Posterior cingulate gyrus (tissue), 11 donors: ENCODE data around the gene PBXIP1.

ENCODE experiments used
- DNase-seq, 10 donors: peaks; one replicate each; pipeline versions ENCODE4 v3.0.0 to v3.0.0-alpha.2; 2020 to 2021; ENCODE audit warnings: mixed read lengths in 3 of 10
- intact Hi-C: fragments of 100-400 bp; cut with DNase I; formaldehyde crosslinking; loops from one replicate; pipeline ENCODE4 v1.15.1; 2023

PBXIP1 gene

DNA sequence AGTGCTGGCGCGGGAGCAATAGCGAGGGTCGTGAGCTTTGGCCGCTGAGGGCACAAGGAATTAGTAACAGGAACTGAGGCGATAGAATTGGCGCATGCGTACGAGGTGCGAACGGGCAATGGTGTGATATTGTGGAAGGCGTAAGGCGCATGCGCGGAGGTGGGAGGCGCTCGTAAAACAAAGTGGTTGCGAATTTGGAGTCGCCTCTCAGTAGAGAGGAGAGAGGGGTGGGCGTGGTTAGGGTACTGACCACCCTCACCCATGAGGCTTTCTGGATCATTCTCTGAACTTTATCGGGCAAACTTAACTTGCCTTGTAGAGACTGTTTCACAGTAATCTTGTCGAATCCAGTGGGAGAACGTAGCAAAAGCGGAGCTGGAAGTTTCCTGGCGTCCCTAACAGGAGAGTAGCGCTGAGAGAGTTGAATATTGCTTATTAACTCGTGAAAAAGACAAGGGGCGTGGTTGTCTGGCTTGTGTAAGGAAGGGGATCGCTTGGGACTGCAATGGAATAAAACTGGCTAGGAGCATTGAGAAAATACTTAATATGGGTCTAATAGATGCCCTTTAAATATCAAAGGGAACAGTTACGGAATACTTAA is 19.0 kb upstream of the PBXIP1 start:
- intact Hi-C loops, result loop anchor here (10.0 kb wide), 1 partner anchor 420 kb away; the partner anchor contains the start of gene UBE2Q1
- peak; percentile 79 to 96 (median 86) for DNase-seq

DNA sequence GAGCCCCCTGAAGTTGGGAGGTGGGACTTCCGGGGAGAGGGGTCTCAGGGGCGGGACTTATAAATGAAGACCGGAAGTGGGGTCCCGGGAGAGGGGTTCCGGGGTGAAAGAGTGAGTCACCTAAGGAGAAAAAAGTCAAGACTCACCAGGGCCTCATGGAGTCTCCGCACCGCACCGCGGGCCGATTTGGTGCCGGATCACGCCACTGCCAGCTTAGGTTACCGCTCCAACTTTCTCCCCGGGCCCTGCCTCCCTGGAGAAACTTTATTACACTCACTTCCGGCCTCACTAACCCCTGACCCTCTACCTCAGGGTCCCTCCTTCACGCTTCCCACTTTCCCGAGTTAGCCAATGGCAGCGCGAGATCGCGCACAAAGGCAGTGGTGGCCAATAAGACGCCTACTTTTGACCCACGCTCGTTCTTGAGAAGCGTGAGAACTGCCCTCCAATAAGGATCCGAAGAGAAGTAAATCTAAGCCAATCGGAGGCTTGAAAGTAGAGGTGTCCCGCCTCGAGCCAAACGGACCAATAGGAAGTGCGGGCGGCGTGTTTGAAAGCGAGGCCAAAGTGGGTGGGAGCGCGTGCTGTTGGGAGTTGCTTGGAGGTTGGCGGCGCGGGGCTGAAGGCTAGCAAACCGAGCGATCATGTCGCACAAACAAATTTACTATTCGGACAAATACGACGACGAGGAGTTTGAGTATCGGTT is 18.4 kb upstream of the PBXIP1 start, which contains the start of gene CKS1B:
Gene CKS1B (plus strand): TSS at position 580 of the 706 bp plus-strand sequence. CDS start 65 bp downstream, at position 645.
- intact Hi-C loops, result loop anchor here (10.0 kb wide), 1 partner anchor 419 kb away; the partner anchor contains the start of gene UBE2Q1
- DNase-seq, result peak; percentile 91 to 100 (median 96)

DNA sequence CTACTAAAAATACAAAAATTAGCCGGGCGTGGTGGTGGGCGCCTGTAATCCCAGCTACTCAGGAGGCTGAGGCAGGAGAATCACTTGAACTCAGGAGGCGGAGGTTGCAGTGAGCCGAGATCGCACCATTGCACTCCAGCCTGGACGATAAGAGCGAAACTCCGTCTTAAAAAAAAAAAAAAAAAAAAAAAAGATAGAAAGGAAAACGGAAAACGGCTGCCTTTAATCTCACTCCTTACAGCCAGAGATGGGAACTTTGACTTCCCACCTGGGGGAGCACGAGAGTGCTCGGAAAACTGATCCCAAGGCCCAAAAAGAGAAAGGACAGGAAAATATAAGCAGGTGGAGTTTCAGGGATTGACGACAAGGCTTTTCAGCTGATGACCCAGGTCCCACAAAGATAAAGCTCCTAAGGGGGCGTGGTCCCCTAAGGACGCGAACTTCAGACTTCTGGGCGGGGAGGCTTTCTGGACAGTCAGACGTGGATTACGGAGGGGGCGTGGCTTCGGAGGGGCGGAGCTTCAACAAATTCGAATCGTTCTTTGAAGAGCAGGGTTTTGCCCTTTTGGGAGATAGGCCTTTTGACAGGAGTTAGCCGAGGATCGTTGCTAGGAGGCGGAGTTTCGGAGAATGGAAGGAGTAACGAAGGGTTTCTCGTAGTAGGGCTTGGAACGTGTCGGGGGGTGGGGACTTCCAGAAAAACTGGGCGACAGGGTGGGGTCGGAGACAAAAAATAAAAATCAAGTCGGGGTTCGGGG is 17.6 kb upstream of the PBXIP1 start:
- intact Hi-C loops, result loop anchor here (10.0 kb wide), 1 partner anchor 419 kb away; the partner anchor contains the start of gene UBE2Q1
- DNase-seq, result peak; percentile 62 to 97 (median 80)

DNA sequence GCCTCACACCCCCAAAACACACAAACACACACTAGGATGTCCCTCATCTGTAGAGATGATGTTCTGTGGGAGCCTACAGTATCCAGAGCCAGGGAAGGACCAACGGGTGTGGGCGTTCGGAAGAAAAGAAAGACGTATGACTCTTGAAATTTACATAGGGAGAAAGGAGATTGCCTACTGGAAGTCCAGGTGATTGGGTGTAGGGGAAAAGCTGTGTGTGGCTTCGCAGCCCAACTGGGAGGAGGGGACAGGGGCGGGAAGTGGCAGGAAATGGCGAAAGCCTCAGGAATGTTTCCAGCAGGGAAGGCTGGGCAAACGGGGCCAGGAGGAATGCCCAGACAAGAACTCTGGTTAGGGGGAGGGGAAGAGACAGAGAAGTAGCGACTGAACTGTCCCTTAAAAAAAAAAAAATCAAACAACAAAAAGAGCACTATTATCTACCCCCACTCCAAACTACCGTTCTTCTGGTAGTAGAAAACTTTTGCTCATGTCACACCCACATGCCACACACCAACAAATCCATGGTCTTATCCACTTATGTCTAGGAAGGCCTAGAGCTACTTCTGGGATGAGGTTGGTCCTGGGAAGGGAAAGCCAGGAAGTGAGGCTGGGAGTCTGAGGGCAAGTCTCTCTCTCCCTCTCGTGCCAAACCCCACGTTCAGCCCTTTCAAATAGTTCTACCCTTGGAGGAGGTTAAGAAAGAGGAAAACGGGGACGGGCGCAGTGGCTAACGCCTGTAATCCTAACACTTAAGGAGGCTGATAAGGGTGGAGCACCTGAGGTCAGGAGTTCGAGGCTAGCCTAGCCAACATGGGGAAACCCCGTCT is 16.8 kb upstream of the PBXIP1 start:
- DNase-seq, result peak in 4 of 10 donors; percentile 25 to 82 (median 54)
- intact Hi-C loops, result loop anchor here (10.0 kb wide), 1 partner anchor 418 kb away; the partner anchor contains the start of gene UBE2Q1

DNA sequence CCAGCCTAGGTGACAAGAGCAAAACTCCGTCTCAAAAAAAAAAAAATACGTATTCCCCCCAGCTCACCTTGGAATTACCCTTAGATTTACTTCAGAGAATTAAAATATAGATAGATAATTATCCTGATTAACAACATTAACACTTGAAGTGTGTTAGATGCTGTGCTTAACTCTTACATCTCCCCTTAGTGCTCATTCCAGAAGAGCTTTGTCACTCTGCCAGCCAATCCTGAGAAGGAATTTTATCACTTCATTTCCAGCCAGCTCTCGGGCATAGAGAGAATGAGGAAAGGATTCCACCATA is 16.3 kb upstream of the PBXIP1 start:
- intact Hi-C loops, result loop anchor here (10.0 kb wide), 1 partner anchor 417 kb away; the partner anchor contains the start of gene UBE2Q1
- no peak for DNase-seq

DNA sequence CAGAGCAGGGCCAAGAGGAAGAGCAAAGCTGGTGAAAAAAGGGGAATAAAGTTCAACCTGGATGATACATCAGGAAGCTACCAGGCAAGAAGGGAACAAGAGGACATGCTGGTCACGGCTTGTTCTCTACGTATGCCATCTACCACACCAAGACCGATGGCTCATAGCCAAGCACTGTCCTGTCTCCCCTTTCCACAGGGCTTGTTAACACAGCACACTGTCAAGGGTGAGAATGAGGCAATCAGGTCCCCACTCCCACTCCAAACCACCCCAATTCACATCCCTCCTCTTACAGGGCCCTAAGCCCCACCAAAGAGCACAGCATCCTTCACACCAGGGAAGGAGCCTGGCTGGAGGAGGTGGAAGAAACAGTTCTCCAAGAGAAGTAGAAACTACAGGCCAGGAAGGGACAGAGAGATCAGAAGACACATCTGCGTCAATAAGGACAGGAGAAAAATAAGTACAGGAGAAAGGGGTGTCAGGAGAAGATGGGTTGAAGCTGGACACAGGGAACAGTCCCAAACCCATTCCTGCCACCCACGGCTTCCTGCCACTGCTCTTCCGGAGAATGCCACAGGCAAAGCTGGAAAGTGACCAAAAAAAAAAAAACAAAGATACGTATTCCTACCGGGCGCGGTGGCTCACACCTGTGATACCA is 15.6 kb upstream of the PBXIP1 start:
- peak in 2 of 10 donors; percentile 8 to 19 for DNase-seq
- intact Hi-C loops, result loop anchor here (10.0 kb wide), 1 partner anchor 417 kb away; the partner anchor contains the start of gene UBE2Q1

GRCh38 chr1:154970631-154971340 is 14.9 kb upstream of the PBXIP1 start, which contains the start of gene SHC1:
Gene SHC1, minus strand, starts transcription at chr1:154970747. Its CDS starts 221 bp downstream, at chr1:154970526.
- DNase-seq, result peak; percentile 71 to 99 (median 94)
- intact Hi-C loops, result loop anchor here (10.0 kb wide), 1 partner anchor 416 kb away; the partner anchor contains the start of gene UBE2Q1

DNA sequence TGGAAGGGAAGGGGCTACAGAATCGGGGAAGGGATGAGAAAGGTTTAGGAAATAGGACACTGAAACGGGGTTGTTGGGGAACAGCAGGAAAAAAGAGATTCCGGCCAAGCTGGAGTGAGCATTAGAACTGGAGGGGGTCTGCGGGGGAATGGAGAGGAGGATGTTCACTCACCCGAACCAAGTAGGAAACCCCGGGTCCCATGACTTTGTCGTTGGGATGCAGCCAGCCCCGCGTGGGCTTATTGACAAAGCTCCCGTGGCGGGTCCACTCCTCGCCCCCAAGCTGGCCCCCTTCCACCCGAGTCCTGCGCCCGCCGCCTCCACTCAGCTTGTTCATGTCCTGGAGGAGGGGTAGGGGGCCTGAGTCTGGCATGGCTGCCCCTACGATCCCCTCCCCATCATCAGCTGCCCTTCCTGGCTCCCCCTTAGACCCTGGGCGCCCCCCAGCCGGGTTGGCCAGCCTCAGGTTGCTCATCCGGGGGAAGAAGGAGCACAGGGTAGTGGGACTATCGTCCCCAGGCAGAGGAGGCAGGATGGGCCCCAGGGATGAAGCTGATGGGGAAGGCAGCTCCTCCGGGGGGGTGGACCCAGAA is 14.1 kb upstream of the PBXIP1 start:
- DNase-seq, result peak in 3 of 10 donors; percentile 77 to 84 (median 78)
- intact Hi-C loops, result loop anchor here (10.0 kb wide), 1 partner anchor 415 kb away; the partner anchor contains the start of gene UBE2Q1

DNA sequence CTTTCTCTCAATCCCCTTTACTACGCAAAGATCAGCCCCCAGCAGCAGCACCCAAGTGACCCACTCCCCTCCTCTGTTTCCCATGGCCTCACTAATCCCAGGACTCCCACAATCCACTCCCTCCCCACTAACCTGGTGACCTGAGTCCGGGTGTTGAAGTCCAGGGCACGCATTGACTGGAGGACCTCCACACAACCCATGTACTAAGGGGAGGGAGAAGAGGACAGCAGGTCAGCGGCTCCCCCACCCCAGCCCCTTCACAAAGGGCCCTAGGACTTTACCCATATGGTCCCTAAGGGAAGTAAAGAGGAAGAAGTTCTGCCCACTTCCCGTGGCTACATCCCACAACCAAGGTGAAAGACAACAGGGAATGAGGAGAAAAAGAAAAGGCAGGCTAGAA is 13.3 kb upstream of the PBXIP1 start:
- DNase-seq, result peak in 3 of 10 donors; percentile 17 to 28 (median 23)
- intact Hi-C loops, result no loop called here

GRCh38 chr1:154968731-154969130 is 12.8 kb upstream of the PBXIP1 start:
- intact Hi-C loops, result no loop called here
- DNase-seq, result peak in 3 of 10 donors; percentile 41 to 72 (median 48)

DNA sequence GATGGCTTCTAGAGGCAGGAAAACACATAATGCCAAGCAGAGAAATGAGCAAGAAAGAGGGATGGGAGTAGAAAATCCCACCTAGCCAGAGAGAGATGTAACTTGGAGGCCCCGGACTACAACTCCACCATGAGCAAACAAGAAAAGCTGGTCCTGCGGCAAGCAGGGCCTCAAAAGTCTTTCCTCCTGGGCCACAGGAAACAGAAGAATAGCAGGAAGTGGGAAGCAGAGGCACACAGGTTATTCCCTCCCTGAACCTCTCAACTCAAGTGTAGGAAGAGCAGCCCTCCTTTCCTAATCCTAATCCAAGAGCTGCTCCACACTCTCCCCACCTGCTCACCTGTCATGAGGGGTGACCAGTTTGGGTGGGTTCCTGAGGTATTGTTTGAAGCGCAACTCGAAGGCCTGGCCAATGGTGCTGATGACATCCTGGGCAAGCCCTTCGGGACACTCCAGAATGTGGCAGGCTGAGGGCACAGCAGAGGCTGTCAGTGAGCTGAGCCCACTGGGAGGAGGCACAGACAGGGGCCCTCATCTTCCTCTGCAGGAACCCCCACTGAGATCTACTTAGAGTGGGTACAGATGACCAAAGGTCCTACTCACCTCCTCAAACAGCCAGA is 11.5 kb upstream of the PBXIP1 start:
- DNase-seq, result peak in 2 of 10 donors; percentile 20 to 57
- intact Hi-C loops, result no loop called here

- intact Hi-C loops, result no loop called here
- peak in 2 of 10 donors; percentile 36 to 53 for DNase-seq
Measured at GRCh38 chr1:154966111-154966510, 10.2 kb upstream of the PBXIP1 start.

DNA sequence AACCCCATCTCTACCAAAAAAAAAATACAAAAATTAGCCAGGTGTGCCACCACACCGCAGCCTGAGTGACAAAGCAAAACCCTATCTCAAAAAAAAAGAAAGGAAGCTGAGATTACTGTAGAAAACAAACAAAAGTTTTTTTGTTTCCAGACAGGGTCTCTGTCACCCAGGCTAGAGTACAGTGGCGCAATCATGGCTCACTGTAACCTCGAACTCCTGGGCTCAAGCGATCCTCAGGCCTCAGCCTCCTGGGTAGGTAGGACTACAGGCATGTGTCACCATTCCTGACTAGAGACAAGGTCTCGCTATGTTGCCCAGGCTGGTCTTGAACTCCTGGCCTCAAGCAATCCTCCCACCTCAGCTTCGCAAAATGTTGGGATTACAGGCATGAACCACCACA is 8.5 kb upstream of the PBXIP1 start:
- DNase-seq, result peak in 2 of 10 donors; percentile 13 to 35
- intact Hi-C loops, result loop anchor here (5.0 kb wide), 3 partner anchors 33 to 118 kb away; no protein-coding TSS in a partner anchor

DNA sequence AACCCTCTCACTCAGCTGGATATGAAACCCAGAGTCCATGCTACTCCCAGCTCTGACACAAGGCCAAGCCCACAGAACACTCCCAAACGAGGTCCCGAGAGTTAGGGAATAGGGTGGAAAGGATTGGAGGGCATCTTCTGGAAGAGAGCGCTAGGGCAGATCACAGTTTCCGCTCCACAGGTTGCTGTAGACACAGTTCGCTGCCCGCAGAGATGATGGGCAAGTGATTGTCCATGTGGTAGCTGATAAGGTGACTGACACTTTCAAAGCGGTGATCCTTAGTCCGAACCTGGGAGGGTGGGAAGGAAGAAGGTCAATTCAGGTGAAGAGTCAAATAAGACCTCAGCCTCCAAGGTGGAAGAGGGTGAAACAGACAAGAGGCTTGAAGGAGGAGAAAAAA is 7.7 kb upstream of the PBXIP1 start:
- intact Hi-C loops, result loop anchor here (5.0 kb wide), 3 partner anchors 34 to 119 kb away; no protein-coding TSS in a partner anchor
- peak in 2 of 10 donors; percentile 9 to 20 for DNase-seq

DNA sequence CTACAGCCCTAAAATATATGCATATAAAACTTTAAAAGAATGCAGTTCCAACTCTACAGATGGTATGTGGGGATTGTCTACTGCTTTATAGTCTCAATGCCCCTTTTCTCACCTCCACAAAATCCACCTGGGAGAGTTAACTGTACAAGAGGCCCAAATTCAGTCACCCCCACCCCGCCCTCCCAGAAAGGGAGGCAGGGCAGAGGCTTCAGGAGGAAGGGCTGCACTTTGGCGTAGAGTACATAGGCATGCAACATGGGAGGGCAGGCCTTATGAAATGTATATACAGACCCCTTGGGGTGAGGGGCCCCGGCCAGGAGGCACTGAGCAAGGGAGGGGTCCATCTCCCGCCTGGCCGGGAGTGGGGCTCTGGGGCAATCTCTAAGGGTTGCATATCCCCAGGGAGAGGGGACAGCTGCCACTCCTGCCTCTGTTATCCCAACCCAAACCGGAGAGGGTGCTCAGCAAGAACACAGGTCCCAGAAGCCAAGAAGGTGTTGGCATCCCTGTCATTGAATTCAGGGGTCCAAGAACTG is 7.0 kb upstream of the PBXIP1 start:
- DNase-seq, result peak in 2 of 10 donors; percentile 2 to 37
- intact Hi-C loops, result loop anchor here (5.0 kb wide), 3 partner anchors 34 to 119 kb away; no protein-coding TSS in a partner anchor

DNA sequence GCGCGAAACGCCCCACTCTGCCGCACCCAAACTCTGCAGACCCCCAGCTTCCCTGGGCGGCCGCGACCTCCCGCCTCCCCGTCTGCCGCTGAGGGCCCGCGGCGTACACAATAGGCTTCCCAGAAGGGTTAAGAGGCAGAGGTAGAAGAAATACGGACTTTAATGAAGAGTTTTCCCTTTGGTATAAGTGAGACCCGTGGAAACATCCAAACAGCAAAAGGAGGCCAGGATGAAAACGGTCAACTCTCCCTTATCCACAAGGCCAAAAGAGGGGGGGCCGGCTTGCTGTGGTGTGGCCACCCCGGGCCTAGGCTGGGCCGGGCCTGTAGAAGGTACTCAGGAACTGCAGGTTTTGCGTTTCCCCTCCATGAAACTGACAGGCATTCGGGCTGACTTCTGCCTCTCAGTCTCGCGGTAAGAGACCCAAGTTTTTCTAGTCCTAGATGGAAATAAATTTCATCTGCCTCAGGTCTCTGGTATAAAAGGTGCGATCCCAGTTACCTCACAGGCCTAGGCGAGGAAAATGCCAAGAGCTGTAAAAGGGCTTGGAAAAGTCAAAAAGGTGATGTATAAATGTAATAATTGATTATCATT is 6.4 kb upstream of the PBXIP1 start:
- intact Hi-C loops, result loop anchor here (5.0 kb wide), 3 partner anchors 35 to 120 kb away; no protein-coding TSS in a partner anchor
- DNase-seq, result peak in 2 of 10 donors; percentile 75 to 86
